CD4-positive, alpha-beta T cell treated with Interleukin-10 for 1 hour (primary cell): Measurements from ENCODE around the gene PDE9A.

Experiments used
- DNase-seq: peaks from one replicate; pipeline ENCODE4 v3.0.0-alpha.2; 2020

Gene PDE9A

GRCh38 chr21:42653231-42654061 is at the start of gene PDE9A:
Gene PDE9A, plus strand, starts transcription at chr21:42653621. Its CDS starts 194 bp downstream, at chr21:42653815.
- peak; percentile 35 for DNase-seq

GRCh38 chr21:42607102-42607501 is 46.3 kb upstream of the PDE9A start:
- no peak for DNase-seq

GRCh38 chr21:42607525-42608102 is 45.8 kb upstream of the PDE9A start:
- no peak for DNase-seq

GRCh38 chr21:42608446-42608845 is 45.0 kb upstream of the PDE9A start:
- no peak for DNase-seq

GRCh38 chr21:42609811-42610210 is 43.6 kb upstream of the PDE9A start:
- peak; percentile 51 for DNase-seq

GRCh38 chr21:42611852-42612251 is 41.6 kb upstream of the PDE9A start:
- DNase-seq = no peak

- no peak for DNase-seq
These were observed 41.0 kb upstream of the PDE9A start for GRCh38 chr21:42612390-42612789.

- no peak for DNase-seq
These were observed 39.7 kb upstream of the PDE9A start for GRCh38 chr21:42613756-42614155.

GRCh38 chr21:42614396-42614795 is 39.0 kb upstream of the PDE9A start:
- DNase-seq = peak; percentile 64

- DNase-seq = peak; percentile 64
These were observed 38.5 kb upstream of the PDE9A start for GRCh38 chr21:42614811-42615351.

GRCh38 chr21:42615377-42615776 is 38.0 kb upstream of the PDE9A start:
- peak; percentile 24 for DNase-seq

GRCh38 chr21:42615924-42616323 is 37.5 kb upstream of the PDE9A start:
- no peak for DNase-seq

- peak; percentile 32 for DNase-seq
These were observed 37.0 kb upstream of the PDE9A start for GRCh38 chr21:42616446-42616845.

- no peak for DNase-seq
These were observed 36.5 kb upstream of the PDE9A start for GRCh38 chr21:42616941-42617340.

- no peak for DNase-seq
These were observed 35.9 kb upstream of the PDE9A start for GRCh38 chr21:42617486-42617885.

- no peak for DNase-seq
These were observed 34.7 kb upstream of the PDE9A start for GRCh38 chr21:42618707-42619102.

GRCh38 chr21:42619166-42619565 is 34.3 kb upstream of the PDE9A start:
- no peak for DNase-seq

- no peak for DNase-seq
These were observed 33.6 kb upstream of the PDE9A start for GRCh38 chr21:42619841-42620240.

GRCh38 chr21:42621166-42621818 is 32.1 kb upstream of the PDE9A start:
- DNase-seq = no peak

GRCh38 chr21:42621819-42622177 is 31.6 kb upstream of the PDE9A start:
- no peak for DNase-seq

GRCh38 chr21:42622284-42622683 is 31.1 kb upstream of the PDE9A start:
- DNase-seq = no peak

GRCh38 chr21:42623694-42624093 is 29.7 kb upstream of the PDE9A start:
- DNase-seq = no peak

GRCh38 chr21:42624095-42624790 is 29.2 kb upstream of the PDE9A start:
- no peak for DNase-seq
